ENCODE data around the gene NCKAP5.

GRCh38 chr2:132659331-132659730 lies 908.9 kb downstream of the NCKAP5 start:
- TF ChIP-seq CTCF (IDR thresholded peaks at IDR 0.05) (no peak), POLR2A (IDR thresholded peaks at IDR 0.05) (no peak)
